Activated CD4-positive, alpha-beta T cell treated with anti-CD3 and anti-CD28 coated beads for 36 hours (primary cell): ENCODE measurements around the gene RIN3. TPM values are rescaled to one million over a fixed set of nuclear protein-coding genes. Genes with fewer than 3 reads are reported as not detected.

Source experiments
- ATAC-seq: fragments of 200-7000 bp; cut with Tn5 transposase; one replicate; pipeline ENCODE4 v1.10.0; 2021; ENCODE audit warnings: mild to moderate bottlenecking, moderate library complexity
- CTCF ChIA-PET: fragments of 350-600 bp; sonication (Branson Sonifier 250); formaldehyde crosslinking; loops from one replicate; lab custom pipeline; 2021; ENCODE audit warnings: antibody characterized with exemption; lab: Charles Lee
- POLR2A ChIA-PET: fragments of 350-600 bp; sonication (Branson Sonifier 250); formaldehyde crosslinking; loops from one replicate; lab custom pipeline; 2021; ENCODE audit warnings: antibody characterized with exemption, inconsistent platforms; lab: Charles Lee
- DNase-seq: peaks from one replicate; pipeline ENCODE4 v3.0.0-alpha.2; 2020
- H3K27ac Mint-ChIP-seq: one replicate; pipeline ENCODE4 v1.8.0; 2021; ENCODE audit warnings: mixed read lengths
- H3K27me3 Mint-ChIP-seq: one replicate; pipeline ENCODE4 v1.8.0; 2021; ENCODE audit warnings: mixed read lengths
- H3K36me3 Mint-ChIP-seq: one replicate; pipeline ENCODE4 v1.8.0; 2021; ENCODE audit warnings: low read depth, mixed read lengths
- H3K4me1 Mint-ChIP-seq: one replicate; pipeline ENCODE4 v1.8.0; 2021; ENCODE audit warnings: mixed read lengths
- H3K4me3 Mint-ChIP-seq: one replicate; pipeline ENCODE4 v1.8.0; 2021; ENCODE audit warnings: mild to moderate bottlenecking, moderate library complexity, mixed read lengths
- H3K9me3 Mint-ChIP-seq: one replicate; pipeline ENCODE4 v1.8.0; 2021; ENCODE audit warnings: low read depth, mixed read lengths
- intact Hi-C, 2 experiments: fragments of 100-400 bp; cut with DNase I in 1 of 2; cut with micrococcal nuclease in 1 of 2; formaldehyde crosslinking; loops; one replicate each; pipeline versions ENCODE4 v1.14.2 to v1.15.1; 2022 to 2024; cut with DNase I, micrococcal nuclease
- total RNA-seq, 2 experiments: library from RNA; stranded (reverse); gene quantifications; one replicate each; pipeline ENCODE4 v1.2.3, GENCODE V29; 2021

RIN3 gene
- total RNA-seq, 2 experiments from 2014 or later, result 23.1 to 26.4 TPM

GRCh38 chr14:92698393-92698792 lies 184.8 kb downstream of the RIN3 start:
- Mint-ChIP-seq H3K9me3 (no peaks in the 10 kb centered on the region), H3K27ac (no peak overlapping the region), H3K4me3 (no peak overlapping the region), H3K4me1 (peaks cover 13% of the 10 kb centered on the region), H3K27me3 (no peaks in the 10 kb centered on the region), H3K36me3 (no peaks in the 10 kb centered on the region)
- ATAC-seq, result no peak
- POLR2A ChIA-PET, result no interaction called here
- DNase-seq, result no peak
- CTCF ChIA-PET, result no interaction called here
- intact Hi-C loops, result no loop called here

GRCh38 chr14:92701826-92702225 lies 188.2 kb downstream of the RIN3 start:
- no peak overlapping the region for H3K4me3 Mint-ChIP-seq
- ChIA-PET CTCF (interaction anchor here (1.0 kb wide), 2 partner anchors 9 to 11 kb away, joined by 3 read pairs; no protein-coding TSS in a partner anchor), POLR2A (interaction anchor here (0.6 kb wide), 1 partner anchor 13 kb away, joined by 3 read pairs; no protein-coding TSS in a partner anchor)
- no peak for ATAC-seq
- no peaks in the 10 kb centered on the region for H3K9me3 Mint-ChIP-seq
- DNase-seq, result no peak
- no peaks in the 10 kb centered on the region for H3K4me1 Mint-ChIP-seq
- H3K36me3 Mint-ChIP-seq, result peaks cover 7% of the 10 kb centered on the region
- no peak overlapping the region for H3K27ac Mint-ChIP-seq
- intact Hi-C loops, result no loop called here
- no peaks in the 10 kb centered on the region for H3K27me3 Mint-ChIP-seq

GRCh38 chr14:92702441-92702918 lies 188.9 kb downstream of the RIN3 start:
- H3K27me3 Mint-ChIP-seq, result no peaks in the 10 kb centered on the region
- no peak for ATAC-seq
- CTCF ChIA-PET, result interaction anchor here (0.5 kb wide), 1 partner anchor 85 kb away, joined by 3 read pairs; no protein-coding TSS in a partner anchor
- H3K9me3 Mint-ChIP-seq, result no peaks in the 10 kb centered on the region
- H3K4me3 Mint-ChIP-seq, result no peak overlapping the region
- H3K36me3 Mint-ChIP-seq, result peaks cover 7% of the 10 kb centered on the region
- no peaks in the 10 kb centered on the region for H3K4me1 Mint-ChIP-seq
- intact Hi-C loops, result no loop called here
- POLR2A ChIA-PET, result interaction anchor here (0.6 kb wide), 1 partner anchor 14 kb away, joined by 3 read pairs; no protein-coding TSS in a partner anchor
- no peak overlapping the region for H3K27ac Mint-ChIP-seq
- DNase-seq, result no peak

- no peak overlapping the region for H3K27ac Mint-ChIP-seq
- H3K9me3 Mint-ChIP-seq, result no peaks in the 10 kb centered on the region
- ChIA-PET POLR2A (no interaction called here), CTCF (interaction anchor here (1.0 to 1.2 kb wide), 2 partner anchors 9 kb away, joined by 4 to 5 read pairs; no protein-coding TSS in a partner anchor)
- intact Hi-C loops, result no loop called here
- DNase-seq (no peak), ATAC-seq (no peak)
- no peaks in the 10 kb centered on the region for H3K4me1 Mint-ChIP-seq
- no peaks in the 10 kb centered on the region for H3K27me3 Mint-ChIP-seq
- H3K4me3 Mint-ChIP-seq, result no peak overlapping the region
- peaks cover 7% of the 10 kb centered on the region for H3K36me3 Mint-ChIP-seq
Measured at GRCh38 chr14:92703516-92703915, 189.9 kb downstream of the RIN3 start.

GRCh38 chr14:92704036-92704804 lies 190.6 kb downstream of the RIN3 start:
- Mint-ChIP-seq H3K4me1 (no peaks in the 10 kb centered on the region), H3K27ac (no peak overlapping the region), H3K27me3 (no peaks in the 10 kb centered on the region), H3K9me3 (no peaks in the 10 kb centered on the region), H3K36me3 (peaks cover 7% of the 10 kb centered on the region), H3K4me3 (no peak overlapping the region)
- intact Hi-C loops, result no loop called here
- CTCF ChIA-PET, result interaction anchor here (1.0 to 1.2 kb wide), 2 partner anchors 8 to 9 kb away, joined by 4 to 5 read pairs; no protein-coding TSS in a partner anchor
- no peak for DNase-seq
- no peak for ATAC-seq
- POLR2A ChIA-PET, result no interaction called here

- CTCF ChIA-PET, result interaction anchor here (1.2 kb wide), 1 partner anchor 8 kb away, joined by 5 read pairs; no protein-coding TSS in a partner anchor
Measured at GRCh38 chr14:92704821-92705220, 191.2 kb downstream of the RIN3 start.

GRCh38 chr14:92706386-92706785 lies 192.8 kb downstream of the RIN3 start:
- ChIA-PET CTCF (interaction anchor here (1.6 kb wide), 1 partner anchor 9 kb away, joined by 3 read pairs; no protein-coding TSS in a partner anchor), POLR2A (no interaction called here)
- H3K27ac Mint-ChIP-seq, result no peak overlapping the region
- ATAC-seq (no peak), DNase-seq (no peak)
- H3K27me3 Mint-ChIP-seq, result no peaks in the 10 kb centered on the region
- no peaks in the 10 kb centered on the region for H3K9me3 Mint-ChIP-seq
- intact Hi-C loops, result no loop called here
- H3K36me3 Mint-ChIP-seq, result peaks cover 7% of the 10 kb centered on the region
- no peak overlapping the region for H3K4me3 Mint-ChIP-seq
- no peaks in the 10 kb centered on the region for H3K4me1 Mint-ChIP-seq

More at GRCh38 chr14:92704821-92705220, 191.2 kb downstream of the RIN3 start:
- H3K4me3 Mint-ChIP-seq, result no peak overlapping the region
- H3K27ac Mint-ChIP-seq, result no peak overlapping the region
- no peak for ATAC-seq
- intact Hi-C loops, result no loop called here
- no peak for DNase-seq
- peaks cover 7% of the 10 kb centered on the region for H3K36me3 Mint-ChIP-seq
- H3K27me3 Mint-ChIP-seq, result no peaks in the 10 kb centered on the region
- H3K4me1 Mint-ChIP-seq, result no peaks in the 10 kb centered on the region
- POLR2A ChIA-PET, result no interaction called here
- no peaks in the 10 kb centered on the region for H3K9me3 Mint-ChIP-seq

GRCh38 chr14:92709340-92710000 lies 195.9 kb downstream of the RIN3 start:
- Mint-ChIP-seq H3K4me3 (no peak overlapping the region), H3K27me3 (no peaks in the 10 kb centered on the region), H3K9me3 (no peaks in the 10 kb centered on the region), H3K4me1 (no peaks in the 10 kb centered on the region), H3K36me3 (peaks cover 7% of the 10 kb centered on the region), H3K27ac (no peak overlapping the region)
- no peak for ATAC-seq
- no peak for DNase-seq
- ChIA-PET CTCF (interaction anchor here (0.6 to 1.8 kb wide), 4 partner anchors 17 to 1420 kb away, joined by 3 to 11 read pairs (median 4); no protein-coding TSS in a partner anchor), POLR2A (no interaction called here)
- intact Hi-C loops, result no loop called here

GRCh38 chr14:92710001-92710341 lies 196.4 kb downstream of the RIN3 start:
- DNase-seq (no peak), ATAC-seq (no peak)
- POLR2A ChIA-PET, result no interaction called here
- H3K27me3 Mint-ChIP-seq, result no peaks in the 10 kb centered on the region
- H3K4me3 Mint-ChIP-seq, result no peak overlapping the region
- intact Hi-C loops, result no loop called here
- H3K4me1 Mint-ChIP-seq, result no peaks in the 10 kb centered on the region
- H3K27ac Mint-ChIP-seq, result no peak overlapping the region
- no peaks in the 10 kb centered on the region for H3K9me3 Mint-ChIP-seq
- CTCF ChIA-PET, result interaction anchor here (0.6 to 0.8 kb wide), 2 partner anchors 70 to 1419 kb away, joined by 3 to 4 read pairs; no protein-coding TSS in a partner anchor
- H3K36me3 Mint-ChIP-seq, result peaks cover 7% of the 10 kb centered on the region

GRCh38 chr14:92711976-92712653 lies 198.5 kb downstream of the RIN3 start:
- Mint-ChIP-seq H3K4me1 (no peaks in the 10 kb centered on the region), H3K36me3 (peaks cover 2% of the 10 kb centered on the region), H3K27ac (no peak overlapping the region), H3K27me3 (no peaks in the 10 kb centered on the region), H3K4me3 (no peak overlapping the region), H3K9me3 (no peaks in the 10 kb centered on the region)
- ChIA-PET POLR2A (no interaction called here), CTCF (interaction anchor here (0.6 to 5.5 kb wide), 5 partner anchors 8 to 440 kb away, joined by 3 to 35 read pairs (median 5); no protein-coding TSS in a partner anchor)
- ATAC-seq (no peak), DNase-seq (no peak)
- intact Hi-C loops, result no loop called here

- Mint-ChIP-seq H3K27ac (no peak overlapping the region), H3K36me3 (peaks cover 2% of the 10 kb centered on the region)
Measured at GRCh38 chr14:92712654-92713051, 199.1 kb downstream of the RIN3 start.

More at GRCh38 chr14:92712654-92713051, 199.1 kb downstream of the RIN3 start:
- ChIA-PET CTCF (interaction anchor here (0.9 to 5.5 kb wide), 5 partner anchors 8 to 71 kb away, joined by 3 to 35 read pairs (median 8); no protein-coding TSS in a partner anchor), POLR2A (no interaction called here)
- peaks cover 4% of the 10 kb centered on the region for H3K4me1 Mint-ChIP-seq
- no peaks in the 10 kb centered on the region for H3K27me3 Mint-ChIP-seq
- intact Hi-C loops, result no loop called here
- DNase-seq (no peak), ATAC-seq (no peak)
- H3K9me3 Mint-ChIP-seq, result no peaks in the 10 kb centered on the region
- H3K4me3 Mint-ChIP-seq, result no peak overlapping the region
